Left lung (tissue), 10 donors: ENCODE results near the gene NECTIN1. TPM values are rescaled to one million over a fixed set of nuclear protein-coding genes. Genes with fewer than 3 reads are reported as not detected.

Experiments
- ATAC-seq: fragments of 200-7000 bp; cut with Tn5 transposase; one replicate; pipeline ENCODE4 v1.9.1; 2020; ENCODE audit warnings: moderate library complexity
- DNase-seq, 4 donors: peaks; one replicate each; pipeline ENCODE4 v3.0.0-alpha.2; 2013 to 2020
- H3K27ac ChIP-seq, 2 donors: fragments of 200-600 bp; sonication (generic) in 1 of 2; one replicate each; pipeline versions ENCODE4 v1.5.0 to v1.8.0; 2020 to 2021
- H3K27me3 ChIP-seq, 2 donors: fragments of 200-600 bp; sonication (generic) in 1 of 2; one replicate each; pipeline versions ENCODE4 v1.5.0 to v1.8.0; 2020 to 2021
- H3K36me3 ChIP-seq, 2 donors: fragments of 200-600 bp; sonication (generic) in 1 of 2; one replicate each; pipeline versions ENCODE4 v1.5.0 to v1.8.0; 2020 to 2021
- H3K4me1 ChIP-seq, 2 donors: fragments of 200-600 bp; one replicate each; pipeline ENCODE4 v1.8.0; 2021
- H3K4me3 ChIP-seq, 2 donors: fragments of 200-600 bp; sonication (generic) in 1 of 2; one replicate each; pipeline versions ENCODE4 v1.5.0 to v1.8.0; 2020 to 2021; ENCODE audit warnings: mild to moderate bottlenecking in 1 of 2
- H3K9me3 ChIP-seq, 2 donors: fragments of 200-600 bp; sonication (generic) in 1 of 2; one replicate each; pipeline versions ENCODE4 v1.5.0 to v1.8.0; 2020 to 2021
- intact Hi-C, 2 donors: fragments of 100-400 bp; cut with DNase I; formaldehyde crosslinking; loops; one replicate each; pipeline versions ENCODE4 v1.11.2 to v1.14.2; 2022
- polyA plus RNA-seq, 6 donors: library from polyadenylated mRNA; unstranded; fragments of 120-200 nt; gene quantifications; one replicate each; pipeline ENCODE4 v1.2.1, GENCODE V29; 2013; ENCODE audit not compliant: insufficient read length in 6 of 6
- total RNA-seq, 2 donors: library from RNA; stranded (reverse); fragmentation: NEBNext Ultra II Directional; extraction: Animal tissue kit (Norgen Biotek cat#: 25700); gene quantifications; one replicate each; pipeline ENCODE4 v1.2.1, GENCODE V29; 2021
- TF ChIP-seq, protein P1 (sequence below), 2 donors: fragments of 200-600 bp; sonication (generic) in 1 of 2; IDR thresholded peaks; one replicate each; pipeline versions ENCODE4 v1.5.0 to v1.8.0; 2021; ENCODE audit warnings: antibody characterized with exemption in 2 of 2
- donor health status: DM: no; HTN: yes; CAD: no.
- donor health status: DM: no; HTN: no; CAD: no.

NECTIN1 gene
- total and polyA plus RNA-seq, 8 donors, result 13.0 to 21.1 (median 15.9) TPM

DNA sequence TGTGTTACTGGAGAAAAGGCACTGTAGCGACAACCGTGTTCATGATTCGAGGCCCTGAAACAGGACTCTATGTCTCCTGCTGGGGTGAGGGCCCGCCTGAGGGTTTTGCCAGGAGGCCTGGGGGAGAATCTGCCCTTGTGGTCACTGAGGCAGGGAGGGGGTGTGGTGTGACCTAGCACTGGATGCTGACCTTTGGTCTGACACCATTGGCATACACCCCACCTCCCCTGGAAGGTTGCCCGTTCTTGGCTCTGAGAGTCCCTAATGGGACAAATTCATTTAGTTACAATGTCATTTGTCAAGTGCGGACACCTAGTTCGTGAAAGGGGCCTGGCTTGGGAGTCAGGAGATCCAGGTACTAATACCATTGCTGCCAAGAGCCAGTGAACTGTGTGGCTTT is 29.0 kb downstream of the NECTIN1 start:
- Histone ChIP-seq H3K4me1 (peaks cover 0 to 24% of the 10 kb centered on the region in 2 donors), H3K27ac (no peak overlapping the region), H3K9me3 (no peaks in the 10 kb centered on the region), H3K27me3 (no peaks in the 10 kb centered on the region), H3K4me3 (no peak overlapping the region), H3K36me3 (no peaks in the 10 kb centered on the region)
- ATAC-seq (no peak), DNase-seq (peak in 1 of 4 donors; percentile 38)
- TF ChIP-seq, protein P1, sequence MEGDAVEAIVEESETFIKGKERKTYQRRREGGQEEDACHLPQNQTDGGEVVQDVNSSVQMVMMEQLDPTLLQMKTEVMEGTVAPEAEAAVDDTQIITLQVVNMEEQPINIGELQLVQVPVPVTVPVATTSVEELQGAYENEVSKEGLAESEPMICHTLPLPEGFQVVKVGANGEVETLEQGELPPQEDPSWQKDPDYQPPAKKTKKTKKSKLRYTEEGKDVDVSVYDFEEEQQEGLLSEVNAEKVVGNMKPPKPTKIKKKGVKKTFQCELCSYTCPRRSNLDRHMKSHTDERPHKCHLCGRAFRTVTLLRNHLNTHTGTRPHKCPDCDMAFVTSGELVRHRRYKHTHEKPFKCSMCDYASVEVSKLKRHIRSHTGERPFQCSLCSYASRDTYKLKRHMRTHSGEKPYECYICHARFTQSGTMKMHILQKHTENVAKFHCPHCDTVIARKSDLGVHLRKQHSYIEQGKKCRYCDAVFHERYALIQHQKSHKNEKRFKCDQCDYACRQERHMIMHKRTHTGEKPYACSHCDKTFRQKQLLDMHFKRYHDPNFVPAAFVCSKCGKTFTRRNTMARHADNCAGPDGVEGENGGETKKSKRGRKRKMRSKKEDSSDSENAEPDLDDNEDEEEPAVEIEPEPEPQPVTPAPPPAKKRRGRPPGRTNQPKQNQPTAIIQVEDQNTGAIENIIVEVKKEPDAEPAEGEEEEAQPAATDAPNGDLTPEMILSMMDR (IDR thresholded peaks at IDR 0.05), result no peak
- intact Hi-C loops, result no loop called here

DNA sequence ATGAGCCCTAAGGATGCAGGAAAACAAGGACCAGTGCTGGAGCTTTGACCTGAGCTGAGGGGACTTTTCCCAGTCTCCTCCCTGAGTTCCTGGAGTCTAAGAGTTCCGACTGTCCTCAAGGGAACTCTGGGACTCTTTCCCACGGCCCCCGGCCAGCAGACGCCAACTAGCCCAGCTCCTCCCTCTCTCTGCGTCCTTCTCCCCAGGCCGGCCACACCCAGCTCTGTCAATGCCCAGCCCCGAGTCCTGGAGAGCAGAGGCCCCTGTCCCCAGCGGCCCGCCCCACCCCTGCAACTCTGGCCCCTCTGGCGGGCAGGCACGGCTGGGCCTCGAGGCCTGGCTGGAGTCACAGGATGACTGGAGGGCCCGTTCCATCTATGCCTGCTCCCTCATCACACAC is 29.8 kb downstream of the NECTIN1 start:
- intact Hi-C loops, result no loop called here
- H3K4me1 ChIP-seq, result peaks cover 0 to 32% of the 10 kb centered on the region in 2 donors

DNA sequence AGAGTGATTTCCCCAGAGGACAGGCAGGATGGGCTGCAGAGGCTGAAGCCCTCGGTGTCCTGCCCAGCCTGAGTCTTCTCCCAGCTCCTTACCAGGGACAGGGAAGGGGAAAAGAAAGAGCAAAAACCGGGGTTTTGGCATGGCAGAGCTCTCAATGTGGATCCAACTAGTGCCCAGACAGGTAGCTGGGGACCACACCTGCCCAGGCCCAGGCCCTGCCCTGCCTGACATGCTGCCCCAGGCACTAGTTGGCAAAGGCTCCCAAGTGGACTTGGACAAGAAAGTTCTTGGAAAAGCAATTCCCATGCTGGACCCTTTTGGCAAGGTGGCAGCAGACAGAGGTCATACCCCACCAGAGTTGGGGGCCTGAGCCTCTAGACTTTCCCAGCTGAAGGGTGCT is 31.1 kb downstream of the NECTIN1 start:
- no peaks in the 10 kb centered on the region for H3K9me3 ChIP-seq
- TF ChIP-seq, protein P1 (IDR thresholded peaks at IDR 0.05), result no peak
- intact Hi-C loops, result no loop called here
- no peak overlapping the region for H3K4me3 ChIP-seq
- no peaks in the 10 kb centered on the region for H3K36me3 ChIP-seq
- no peak for DNase-seq
- H3K4me1 ChIP-seq, result peaks cover 0 to 34% of the 10 kb centered on the region in 2 donors
- no peak for ATAC-seq
- H3K27ac ChIP-seq, result no peak overlapping the region
- H3K27me3 ChIP-seq, result no peaks in the 10 kb centered on the region

More for the DNA sequence above, 29.8 kb downstream of the NECTIN1 start:
- no peak overlapping the region for H3K27ac ChIP-seq
- no peaks in the 10 kb centered on the region for H3K9me3 ChIP-seq
- H3K4me3 ChIP-seq, result no peak overlapping the region
- no peaks in the 10 kb centered on the region for H3K36me3 ChIP-seq
- TF ChIP-seq, protein P1 (IDR thresholded peaks at IDR 0.05), result no peak
- H3K27me3 ChIP-seq, result no peaks in the 10 kb centered on the region
- ATAC-seq (peak; percentile 78), DNase-seq (peak in 3 of 4 donors; percentile 40 to 81 (median 68))

DNA sequence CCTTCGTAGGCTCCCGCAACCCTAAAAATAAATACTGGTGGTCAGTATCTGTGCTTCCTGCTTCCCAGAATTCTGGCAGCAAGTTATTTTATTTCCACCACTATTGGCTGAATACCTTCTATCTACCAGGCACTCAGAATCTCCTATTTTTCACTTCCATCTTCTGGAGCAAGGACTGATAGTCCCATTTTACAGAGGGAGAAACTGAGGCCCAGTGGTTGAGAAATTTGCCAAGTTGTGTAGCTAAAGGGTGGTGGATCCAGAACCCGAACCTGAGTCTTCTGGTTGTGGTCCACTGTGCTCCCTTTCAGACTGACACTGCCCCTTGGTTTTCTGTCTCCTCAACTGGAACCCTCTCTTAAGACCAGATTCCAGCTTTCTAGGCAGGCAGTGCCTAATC is 31.6 kb downstream of the NECTIN1 start:
- DNase-seq (no peak), ATAC-seq (no peak)
- peaks cover 0 to 34% of the 10 kb centered on the region in 2 donors for H3K4me1 ChIP-seq
- H3K27me3 ChIP-seq, result no peaks in the 10 kb centered on the region
- intact Hi-C loops, result no loop called here
- H3K27ac ChIP-seq, result no peak overlapping the region
- no peaks in the 10 kb centered on the region for H3K36me3 ChIP-seq
- H3K4me3 ChIP-seq, result no peak overlapping the region
- H3K9me3 ChIP-seq, result no peaks in the 10 kb centered on the region
- TF ChIP-seq, protein P1 (IDR thresholded peaks at IDR 0.05), result no peak

DNA sequence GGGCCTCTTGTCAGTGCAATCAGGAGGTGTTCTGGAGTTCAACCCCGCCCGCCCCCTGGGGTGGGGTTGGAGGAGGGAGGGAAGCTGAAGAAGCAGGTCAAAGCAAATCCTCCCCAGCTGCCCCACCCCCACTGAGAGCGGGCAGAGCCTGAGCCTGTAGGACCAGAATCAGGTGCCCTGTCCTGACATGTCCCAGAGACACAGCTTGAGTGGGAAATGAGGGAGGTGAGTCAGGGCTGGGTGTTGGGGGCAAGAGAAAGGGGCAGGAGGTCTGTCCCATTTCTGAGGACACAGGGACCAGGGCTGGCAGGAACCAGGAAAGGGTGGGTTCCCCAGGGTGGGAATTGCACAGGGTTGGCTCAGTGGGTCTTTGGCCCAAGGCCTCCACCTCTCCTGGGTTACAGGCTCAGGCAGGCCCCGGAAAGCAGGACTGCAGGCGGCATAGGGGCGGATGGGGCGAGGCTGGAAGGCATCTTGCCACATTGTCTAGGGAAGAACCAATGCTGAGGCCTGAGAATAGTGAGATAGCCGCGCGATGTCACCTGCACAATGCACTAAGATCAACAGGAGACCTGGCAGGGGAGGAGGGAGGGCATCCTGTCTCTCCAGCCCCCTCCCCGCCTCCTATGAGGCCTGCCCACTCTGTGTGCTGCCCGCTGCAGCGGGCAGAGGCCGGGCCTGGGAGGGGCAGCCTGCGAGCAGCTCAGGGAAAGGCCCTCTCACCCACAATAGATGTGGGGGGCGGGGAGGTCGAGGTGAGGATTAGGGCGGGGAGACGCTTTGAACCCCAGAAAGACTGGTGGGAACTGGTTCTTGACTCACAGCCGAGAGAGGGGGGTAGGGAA is 32.4 kb downstream of the NECTIN1 start:
- intact Hi-C loops, result no loop called here
- Histone ChIP-seq H3K4me3 (no peak overlapping the region), H3K36me3 (no peaks in the 10 kb centered on the region), H3K9me3 (no peaks in the 10 kb centered on the region), H3K4me1 (peaks cover 0 to 35% of the 10 kb centered on the region in 2 donors), H3K27ac (no peak overlapping the region), H3K27me3 (no peaks in the 10 kb centered on the region)
- DNase-seq (no peak), ATAC-seq (no peak)
- TF ChIP-seq, protein P1 (IDR thresholded peaks at IDR 0.05), result no peak
